K562 (cell line): ENCODE data around the gene CAMK2N1. TPM values are rescaled to one million over a fixed set of nuclear protein-coding genes. Genes with fewer than 3 reads are reported as not detected.

Source experiments
- ATAC-seq: fragments of 200-7000 bp; cut with Tn5 transposase; 3 replicates; pipeline ENCODE4 v1.9.1; 2020; ENCODE audit warnings: moderate library complexity
- BruUV-seq: library from RNA; stranded (reverse); fragments of 400-500 nt; replicated peaks from 2 replicates; lab custom pipeline; 2021; lab: Mats Ljungman, UMichigan
- CTCF ChIA-PET: fragments of 300-600 bp; formaldehyde crosslinking; extraction: SDS; loops from one replicate; lab custom pipeline; 2021; ENCODE audit warnings: low intra/inter-chr PET ratio; lab: Yijun Ruan, JAX
- POLR2A ChIA-PET: fragments of 300-600, 350-650 bp; sonication (Branson Sonifier 250); formaldehyde crosslinking; extraction: SDS; loops from one replicate; lab custom pipeline; 2021; ENCODE audit warnings: antibody characterized with exemption, inconsistent platforms; lab: Yijun Ruan, JAX
- DNase-seq, 4 experiments: peaks; one replicate each; pipeline versions ENCODE4 v3.0.0 to v3.0.0-alpha.2; 2011 to 2018; ENCODE audit warnings: low spot score in 3 of 4, mixed read lengths in 3 of 4; ENCODE audit errors: extremely low read depth in 1 of 4
- FAIRE-seq: peaks from 2 replicates; lab custom pipeline; 2011; peaks lifted over from hg19 to GRCh38; lab: Jason Lieb, UNC
- H2AFZ ChIP-seq: 2 replicates; pipeline ENCODE4 v1.6.0; 2011; ENCODE audit warnings: low read depth, low read length, control low read depth, inconsistent platforms
- H3K27ac ChIP-seq: fragments of 200-600 bp; 3 replicates; pipeline ENCODE4 v1.8.0; 2011; ENCODE audit warnings: low read depth, mild to moderate bottlenecking, control low read depth, inconsistent platforms, low read length, moderate library complexity, mixed read lengths; ENCODE audit errors: extremely low read depth
- H3K27me3 ChIP-seq, 2 experiments: fragments of 300-600 bp in 1 of 2; 2 replicates in 1 of 2; 3 replicates in 1 of 2; pipeline versions ENCODE4 v1.6.0 to v1.8.0; 2011; ENCODE audit warnings: inconsistent platforms in 2 of 2, low read length in 2 of 2, mild to moderate bottlenecking in 1 of 2, mixed read lengths in 1 of 2, moderate library complexity in 1 of 2; ENCODE audit not compliant: control insufficient read depth in 2 of 2, insufficient read depth in 2 of 2
- H3K36me3 ChIP-seq: fragments of 300-600 bp; 3 replicates; pipeline ENCODE4 v1.8.0; 2011; ENCODE audit warnings: mild to moderate bottlenecking, low read length, inconsistent platforms; ENCODE audit not compliant: control insufficient read depth, insufficient read depth
- H3K4me1 ChIP-seq, 2 experiments: fragments of 200-600 bp in 1 of 2; replicated peaks in 1 of 2; 2 replicates in 1 of 2; 3 replicates in 1 of 2; pipeline versions ENCODE4 v1.5.1 to v1.8.0; 2011; ENCODE audit warnings: inconsistent platforms in 2 of 2, low read length in 2 of 2, mild to moderate bottlenecking in 1 of 2, mixed read lengths in 1 of 2, moderate library complexity in 1 of 2; ENCODE audit not compliant: control insufficient read depth in 2 of 2, insufficient read depth in 2 of 2
- H3K4me2 ChIP-seq: 2 replicates; pipeline ENCODE4 v1.6.1; 2011; ENCODE audit warnings: low read length, control low read depth, inconsistent platforms, mixed read lengths; ENCODE audit not compliant: insufficient read depth
- H3K4me3 ChIP-seq: fragments of 200-600 bp; sonication (generic), shearing (Covaris generic); 2 replicates; pipeline ENCODE4 v1.5.1; 2016; ENCODE audit warnings: control low read depth, inconsistent platforms
- H3K79me2 ChIP-seq: fragments of 200-600 bp; 3 replicates; pipeline ENCODE4 v1.8.0; 2011; ENCODE audit warnings: low read length, inconsistent platforms; ENCODE audit not compliant: control insufficient read depth, insufficient read depth
- H3K9ac ChIP-seq, 2 experiments: 2 replicates each; pipeline versions ENCODE4 v1.6.0 to v1.6.1; 2011; ENCODE audit warnings: low read depth in 2 of 2, low read length in 2 of 2, control low read depth in 1 of 2, inconsistent platforms in 1 of 2, mild to moderate bottlenecking in 1 of 2, mixed read lengths in 1 of 2; ENCODE audit not compliant: insufficient read depth in 1 of 2
- H3K9me1 ChIP-seq: one replicate; pipeline ENCODE4 v1.6.0; 2011; ENCODE audit warnings: inconsistent platforms, mild to moderate bottlenecking, low read length, moderate library complexity; ENCODE audit not compliant: control insufficient read depth, insufficient read depth
- H3K9me3 ChIP-seq: replicated peaks from 2 replicates; pipeline ENCODE4 v1.5.1; 2011; ENCODE audit warnings: low read depth, low read length, inconsistent platforms; ENCODE audit not compliant: control insufficient read depth, insufficient read depth
- H4K20me1 ChIP-seq: replicated peaks from 2 replicates; pipeline ENCODE4 v1.6.1; 2011; ENCODE audit warnings: low read length, inconsistent platforms, mixed read lengths; ENCODE audit not compliant: control insufficient read depth, insufficient read depth
- ATF1 ChIP-seq, 2 experiments: fragments of 450-650 bp in 1 of 2; IDR thresholded peaks; 2 replicates each; pipeline ENCODE4 v1.6.1; 2016; ENCODE audit warnings: missing compliant biosample characterization in 1 of 2, missing genetic modification characterization in 1 of 2
- BCOR ChIP-seq: fragments of 450-650 bp; IDR thresholded peaks from 2 replicates; pipeline ENCODE4 v1.6.1; 2016
- CREB1 ChIP-seq, 2 experiments: sonication (generic) in 1 of 2; formaldehyde crosslinking in 1 of 2; IDR thresholded peaks; 2 replicates each; pipeline versions ENCODE4 v1.6.1 to v1.8.0; 2012 to 2022; ENCODE audit warnings: inconsistent platforms in 1 of 2, mild to moderate bottlenecking in 1 of 2, missing genetic modification reagents in 1 of 2, moderate library complexity in 1 of 2
- ESRRA ChIP-seq: fragments of 450-650 bp; IDR thresholded peaks from 2 replicates; pipeline ENCODE4 v1.6.1; 2014; ENCODE audit warnings: low read depth, mild to moderate bottlenecking, moderate library complexity, borderline replicate concordance
- GTF2E2 ChIP-seq: fragments of 200-800 bp; sonication (Bioruptor generic); IDR thresholded peaks from 2 replicates; pipeline ENCODE4 v1.6.1; 2016; ENCODE audit warnings: missing genetic modification characterization, missing compliant biosample characterization
- HIVEP1 ChIP-seq: fragments of 250-450 bp; sonication (Bioruptor Pico); IDR thresholded peaks from 2 replicates; pipeline ENCODE4 v1.4.0; 2020; ENCODE audit warnings: mild to moderate bottlenecking
- KAT2B ChIP-seq: IDR thresholded peaks from one replicate; pipeline ENCODE4 v1.6.1; 2012; ENCODE audit warnings: low read depth, mild to moderate bottlenecking, control low read depth, inconsistent platforms, low read length, moderate library complexity
- MAFK ChIP-seq: IDR thresholded peaks from 2 replicates; pipeline ENCODE4 v1.6.1; 2011; ENCODE audit warnings: low read length, improper control_type of control experiment
- MTA1 ChIP-seq: fragments of 450-650 bp; IDR thresholded peaks from 2 replicates; pipeline ENCODE4 v1.6.1; 2017; ENCODE audit warnings: borderline replicate concordance
- RBM39 ChIP-seq: fragments of 200-400 bp; formaldehyde crosslinking; optimal IDR thresholded peaks from 2 replicates; pipeline ENCODE3; 2018; ENCODE audit warnings: low read depth, low read length
- TBP ChIP-seq: optimal IDR thresholded peaks from 2 replicates; pipeline ENCODE3; 2011; ENCODE audit warnings: low read depth, low read length, improper control_type of control experiment
- YY1 ChIP-seq, 3 experiments: IDR thresholded peaks; 2 replicates each; pipeline ENCODE4 v1.6.1; 2011; ENCODE audit warnings: low read length in 2 of 3, mild to moderate bottlenecking in 2 of 3, moderate library complexity in 2 of 3, borderline replicate concordance in 1 of 3, control low read depth in 1 of 3, low read depth in 1 of 3; ENCODE audit not compliant: insufficient read depth in 3 of 3, insufficient replicate concordance in 2 of 3, control insufficient read depth in 1 of 3, insufficient read length in 1 of 3; ENCODE audit errors: extremely low read depth in 1 of 3
- ZFP30 ChIP-seq: fragments of 250-450 bp; sonication (Bioruptor Pico); IDR thresholded peaks from 2 replicates; pipeline ENCODE4 v1.8.0; 2022; ENCODE audit warnings: moderate library complexity, mild to moderate bottlenecking, inconsistent platforms, borderline replicate concordance
- ZNF165 ChIP-seq: fragments of 250-450 bp; sonication (Bioruptor Pico); IDR thresholded peaks from 2 replicates; pipeline ENCODE4 v1.4.0; 2020; ENCODE audit warnings: borderline replicate concordance
- ZNF23 ChIP-seq: fragments of 250-450 bp; sonication (Bioruptor Pico); IDR thresholded peaks from 2 replicates; pipeline ENCODE4 v1.4.0; 2020; ENCODE audit warnings: mild to moderate bottlenecking
- ZNF780A ChIP-seq: fragments of 250-450 bp; sonication (Bioruptor Pico); IDR thresholded peaks from 2 replicates; pipeline ENCODE4 v1.5.0; 2021; ENCODE audit warnings: mild to moderate bottlenecking
- WGBS: fragments of 100-300 bp; shearing (Covaris generic); methylation state at CpG from one replicate; pipeline ENCODE4 v1.1.6; 2016; ENCODE audit warnings: low coverage, mixed read lengths; ENCODE audit not compliant: insufficient coverage; ENCODE audit errors: missing lambda C conversion rate; 5-methylcytosine and 5-hydroxymethylcytosine counted together
- in situ Hi-C: fragments of 300-500 bp; cut with MboI; formaldehyde crosslinking; loops from 4 replicates; pipeline ENCODE4 v1.15.0; 2018; ENCODE audit warnings: inconsistent platforms, mixed read lengths
- intact Hi-C: fragments of 100-400 bp; cut with micrococcal nuclease; formaldehyde crosslinking; loops from 2 replicates; pipeline ENCODE4 v1.14.2; 2022
- polyA plus RNA-seq, 8 experiments: library from polyadenylated mRNA; depleted of rRNA in 4 of 8; stranded (reverse) in 5 of 8; unstranded in 3 of 8; fragments of >200 nt; fragmentation: Nextera tagmentation in 2 of 8; fragmentation: Illumina TruSeq in 1 of 8; extraction: Ambion mirVana in 2 of 8; extraction: Trizol in 1 of 8; gene quantifications; 2 replicates each; pipeline versions ENCODE4 v1.2.1 to v1.2.3, GENCODE V29; 2011 to 2014; ENCODE audit warnings: inconsistent platforms in 1 of 8, missing spikeins in 1 of 8
- total RNA-seq, 7 experiments: library from RNA; depleted of rRNA in 6 of 7; stranded (reverse); fragments of >200 nt in 6 of 7; fragmentation: Illumina TruSeq in 2 of 7; extraction: Trizol in 2 of 7; gene quantifications; 2 replicates each; pipeline versions ENCODE4 v1.2.1 to v1.2.3, GENCODE V29; 2011 to 2021; ENCODE audit warnings: low replicate concordance in 1 of 7
- TF ChIP-seq, protein P1 (sequence below): sonication (generic); formaldehyde crosslinking; IDR thresholded peaks from 2 replicates; pipeline ENCODE4 v1.8.0; 2023; ENCODE audit warnings: mild to moderate bottlenecking, missing genetic modification reagents

CAMK2N1 gene
- total and polyA plus RNA-seq, 9 of the 15 experiments (the other 6 are each of a cell fraction or from before 2014, with no cell fraction given): 0.09 to 1.4 (median 0.34) TPM

DNA sequence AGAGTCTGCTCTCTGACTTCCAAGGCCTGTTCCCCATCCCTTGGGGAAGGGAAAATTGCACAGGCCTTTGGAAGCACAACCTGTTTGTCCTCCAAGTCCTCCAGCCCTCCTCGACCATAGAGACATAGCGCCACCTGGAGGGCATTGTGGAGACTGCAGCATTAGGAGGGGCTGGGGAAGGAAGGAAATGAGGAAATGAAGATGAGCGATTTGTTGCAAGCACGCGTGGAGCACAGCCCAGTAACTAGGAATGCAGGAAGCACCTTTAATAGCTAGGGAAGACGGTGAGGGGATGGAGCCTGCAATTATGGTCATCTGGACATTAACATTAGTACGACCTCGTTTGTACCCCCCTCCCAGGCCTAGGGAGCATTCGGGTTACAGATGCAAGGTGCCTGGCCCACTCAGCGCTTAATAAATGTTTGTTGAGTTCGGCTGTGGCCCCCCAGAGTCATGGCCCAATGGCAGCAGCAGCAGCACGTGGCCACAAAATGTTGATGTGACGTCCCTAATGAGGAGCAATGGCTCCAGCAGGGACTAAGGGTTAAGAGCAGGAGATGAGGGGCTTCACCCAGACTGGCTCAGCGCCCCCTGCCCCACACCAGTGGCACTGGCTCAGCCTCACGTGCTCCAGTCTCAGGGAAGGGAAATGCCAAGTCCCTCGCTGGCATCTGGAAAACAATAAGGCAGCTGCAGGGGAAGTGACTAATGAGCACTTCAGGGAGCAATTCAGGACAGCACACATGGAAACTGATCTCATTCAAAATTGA is 8.0 kb upstream of the CAMK2N1 start (continued):
- TF ChIP-seq, protein P1, sequence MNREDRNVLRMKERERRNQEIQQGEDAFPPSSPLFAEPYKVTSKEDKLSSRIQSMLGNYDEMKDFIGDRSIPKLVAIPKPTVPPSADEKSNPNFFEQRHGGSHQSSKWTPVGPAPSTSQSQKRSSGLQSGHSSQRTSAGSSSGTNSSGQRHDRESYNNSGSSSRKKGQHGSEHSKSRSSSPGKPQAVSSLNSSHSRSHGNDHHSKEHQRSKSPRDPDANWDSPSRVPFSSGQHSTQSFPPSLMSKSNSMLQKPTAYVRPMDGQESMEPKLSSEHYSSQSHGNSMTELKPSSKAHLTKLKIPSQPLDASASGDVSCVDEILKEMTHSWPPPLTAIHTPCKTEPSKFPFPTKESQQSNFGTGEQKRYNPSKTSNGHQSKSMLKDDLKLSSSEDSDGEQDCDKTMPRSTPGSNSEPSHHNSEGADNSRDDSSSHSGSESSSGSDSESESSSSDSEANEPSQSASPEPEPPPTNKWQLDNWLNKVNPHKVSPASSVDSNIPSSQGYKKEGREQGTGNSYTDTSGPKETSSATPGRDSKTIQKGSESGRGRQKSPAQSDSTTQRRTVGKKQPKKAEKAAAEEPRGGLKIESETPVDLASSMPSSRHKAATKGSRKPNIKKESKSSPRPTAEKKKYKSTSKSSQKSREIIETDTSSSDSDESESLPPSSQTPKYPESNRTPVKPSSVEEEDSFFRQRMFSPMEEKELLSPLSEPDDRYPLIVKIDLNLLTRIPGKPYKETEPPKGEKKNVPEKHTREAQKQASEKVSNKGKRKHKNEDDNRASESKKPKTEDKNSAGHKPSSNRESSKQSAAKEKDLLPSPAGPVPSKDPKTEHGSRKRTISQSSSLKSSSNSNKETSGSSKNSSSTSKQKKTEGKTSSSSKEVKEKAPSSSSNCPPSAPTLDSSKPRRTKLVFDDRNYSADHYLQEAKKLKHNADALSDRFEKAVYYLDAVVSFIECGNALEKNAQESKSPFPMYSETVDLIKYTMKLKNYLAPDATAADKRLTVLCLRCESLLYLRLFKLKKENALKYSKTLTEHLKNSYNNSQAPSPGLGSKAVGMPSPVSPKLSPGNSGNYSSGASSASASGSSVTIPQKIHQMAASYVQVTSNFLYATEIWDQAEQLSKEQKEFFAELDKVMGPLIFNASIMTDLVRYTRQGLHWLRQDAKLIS (CRISPR knock-in tag): no peak

DNA sequence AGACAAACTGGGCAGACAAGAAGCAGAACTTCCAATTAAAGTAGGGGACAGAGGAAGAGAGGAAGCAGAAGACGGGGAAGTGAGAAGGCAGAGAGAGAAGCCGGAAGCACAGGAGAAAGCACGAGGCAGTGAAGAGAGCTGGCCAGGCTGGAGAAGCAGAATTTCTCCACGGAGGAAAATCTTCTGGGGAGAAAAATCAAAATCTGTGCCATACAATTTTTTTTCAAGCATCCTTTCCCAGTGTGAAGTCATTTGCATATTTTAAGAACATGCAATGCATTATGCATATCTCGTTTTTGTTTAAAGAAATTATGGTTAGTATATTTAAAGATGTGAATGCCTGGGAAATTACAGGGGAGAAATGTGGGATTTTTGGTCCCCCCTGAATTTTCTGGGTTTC is 7.3 kb upstream of the CAMK2N1 start:
- no peak overlapping the region for H3K27ac ChIP-seq
- CTCF ChIA-PET: interaction anchor here (0.5 to 3.4 kb wide), 12 partner anchors 26 to 575 kb away, joined by 3 to 23 read pairs (median 6); no protein-coding TSS in a partner anchor
- H3K4me1 ChIP-seq: peaks cover 0 to 3% of the 10 kb centered on the region in 2 experiments; a peak in 2 of 5 replicates
- WGBS: 0% methylated on average over 5 of the region's 5 CpGs
- BruUV-seq: no TSS peak
- H3K9ac ChIP-seq: no peak overlapping the region
- ATAC-seq: no peak
- DNase-seq: no peak
- intact Hi-C loops (loop anchor here (2.0 to 5.0 kb wide), 5 partner anchors 55 to 576 kb away; no protein-coding TSS in a partner anchor), in situ Hi-C loops (loop anchor here (5.0 to 10.0 kb wide), 3 partner anchors 121 to 391 kb away; no protein-coding TSS in a partner anchor)
- H3K27me3 ChIP-seq: peaks cover 17 to 37% of the 10 kb centered on the region in 2 experiments; a peak in 4 of 5 replicates
- no peak overlapping the region for H3K4me3 ChIP-seq
- H3K9me3 ChIP-seq: no peaks in the 10 kb centered on the region
- no peak overlapping the region for H2AFZ ChIP-seq
- H3K36me3 ChIP-seq: no peaks in the 10 kb centered on the region; the same call in 2 of the 3 replicates
- POLR2A ChIA-PET: interaction anchor here (0.6 kb wide), 1 partner anchor 309 kb away, joined by 3 read pairs; no protein-coding TSS in a partner anchor
- no peak overlapping the region for H3K4me2 ChIP-seq
- no peaks in the 10 kb centered on the region for H3K79me2 ChIP-seq
- FAIRE-seq: no peak
- no peaks in the 10 kb centered on the region for H3K9me1 ChIP-seq
- H4K20me1 ChIP-seq: peaks cover 10% of the 10 kb centered on the region
- TF ChIP-seq ATF1 (CRISPR knock-in tag; IDR thresholded peaks at IDR 0.05) (no peak), ATF1 (tag; IDR thresholded peaks at IDR 0.05) (no peak), ESRRA (no peak), BCOR (no peak), YY1 (IDR thresholded peaks at IDR 0.05; ENCODE audit: borderline replicate concordance in 1 of 3, control insufficient read depth in 1 of 3, extremely low read depth in 1 of 3, insufficient read depth in 3 of 3, insufficient read length in 1 of 3, insufficient replicate concordance in 2 of 3, low read depth in 1 of 3, low read length in 2 of 3) (no peak), ZNF23 (CRISPR knock-in tag) (no peak), TBP (no peak), MAFK (no peak), RBM39 (no peak), ZNF165 (CRISPR knock-in tag) (no peak), KAT2B (no peak), HIVEP1 (no peak), GTF2E2 (tag) (no peak), ZNF780A (CRISPR knock-in tag) (no peak), MTA1 (no peak), ZFP30 (CRISPR knock-in tag) (no peak), CREB1 (IDR thresholded peaks at IDR 0.05) (no peak), CREB1 (CRISPR knock-in tag; IDR thresholded peaks at IDR 0.05) (no peak)
